CD14-positive monocyte (primary cell): ENCODE measurements around the gene PDCD4. TPM values are rescaled to one million over a fixed set of nuclear protein-coding genes. Genes with fewer than 3 reads are reported as not detected.

Experiments used
- DNase-seq, 3 donors: peaks; one replicate each; pipeline ENCODE4 v3.0.0-alpha.2; 2011 to 2022
- H2AFZ ChIP-seq: 2 replicates; pipeline ENCODE4 v1.6.0; 2012; ENCODE audit warnings: mild to moderate bottlenecking, low read depth, low read length, inconsistent platforms; ENCODE audit not compliant: insufficient read depth, poor library complexity, severe bottlenecking
- H3K27ac ChIP-seq, 2 donors: 1 replicate in 1 of 2; 2 replicates in 1 of 2; pipeline ENCODE4 v1.5.1; 2012 to 2013; ENCODE audit warnings: low read length in 2 of 2, control low read depth in 1 of 2, inconsistent platforms in 1 of 2, low read depth in 1 of 2, mild to moderate bottlenecking in 1 of 2
- H3K27me3 ChIP-seq, 2 donors: one replicate each; pipeline versions ENCODE4 v1.6.0 to v1.6.1; 2011 to 2013; ENCODE audit warnings: low read length in 2 of 2; ENCODE audit not compliant: control insufficient read depth in 2 of 2, insufficient read depth in 2 of 2
- H3K36me3 ChIP-seq, 2 donors: replicated peaks in 1 of 2; 1 replicate in 1 of 2; 2 replicates in 1 of 2; pipeline versions ENCODE4 v1.5.1 to v1.6.1; 2012 to 2013; ENCODE audit warnings: low read length in 2 of 2, control low read depth in 1 of 2, inconsistent platforms in 1 of 2, mild to moderate bottlenecking in 1 of 2; ENCODE audit not compliant: insufficient read depth in 2 of 2, control insufficient read depth in 1 of 2
- H3K4me1 ChIP-seq, 2 donors: 1 replicate in 1 of 2; 2 replicates in 1 of 2; pipeline versions ENCODE4 v1.5.1 to v1.6.1; 2012 to 2013; ENCODE audit warnings: low read length in 2 of 2, control low read depth in 1 of 2, inconsistent platforms in 1 of 2, mild to moderate bottlenecking in 1 of 2, moderate library complexity in 1 of 2; ENCODE audit not compliant: insufficient read depth in 2 of 2, control insufficient read depth in 1 of 2
- H3K4me2 ChIP-seq: replicated peaks from 2 replicates; pipeline ENCODE3; 2012; ENCODE audit warnings: low read length, moderate library complexity, mild to moderate bottlenecking; ENCODE audit not compliant: poor library complexity, severe bottlenecking; ENCODE audit errors: extremely low read depth
- H3K4me3 ChIP-seq, 3 experiments: fragments of 200-600 bp in 1 of 3; sonication (generic) in 1 of 3; replicated peaks in 1 of 3; 1 replicate in 2 of 3; 2 replicates in 1 of 3; pipeline ENCODE4 v1.5.1; 2011 to 2013; ENCODE audit warnings: low read length in 3 of 3, mild to moderate bottlenecking in 3 of 3, control low read depth in 2 of 3, low read depth in 2 of 3, inconsistent platforms in 1 of 3, moderate library complexity in 1 of 3
- H3K79me2 ChIP-seq: 2 replicates; pipeline ENCODE4 v1.6.0; 2012; ENCODE audit warnings: mild to moderate bottlenecking, control low read depth, inconsistent platforms, low read length, moderate library complexity; ENCODE audit not compliant: insufficient read depth
- H3K9ac ChIP-seq: 2 replicates; pipeline ENCODE4 v1.6.0; 2017; ENCODE audit warnings: low read length, mild to moderate bottlenecking; ENCODE audit not compliant: insufficient read depth, poor library complexity, severe bottlenecking
- H3K9me3 ChIP-seq, 2 donors: replicated peaks in 1 of 2; 1 replicate in 1 of 2; 2 replicates in 1 of 2; pipeline versions ENCODE4 v1.5.1 to v1.6.1; 2012 to 2013; ENCODE audit warnings: low read length in 2 of 2, control low read depth in 1 of 2; ENCODE audit not compliant: control insufficient read depth in 1 of 2, insufficient read depth in 1 of 2
- H4K20me1 ChIP-seq: 2 replicates; pipeline ENCODE4 v1.6.0; 2012; ENCODE audit warnings: mild to moderate bottlenecking, low read length, control low read depth, moderate library complexity; ENCODE audit not compliant: insufficient read depth
- H3K27ac Mint-ChIP-seq, 7 donors: one replicate each; pipeline ENCODE4 v1.8.0; 2020; ENCODE audit warnings: mild to moderate bottlenecking in 7 of 7, mixed read lengths in 7 of 7, moderate library complexity in 6 of 7, inconsistent platforms in 2 of 7
- H3K27me3 Mint-ChIP-seq, 3 donors: one replicate each; pipeline ENCODE4 v1.8.0; 2021 to 2022; ENCODE audit warnings: low read depth in 3 of 3, mild to moderate bottlenecking in 3 of 3, mixed read lengths in 3 of 3, moderate library complexity in 3 of 3, inconsistent platforms in 1 of 3
- H3K36me3 Mint-ChIP-seq, 2 donors: one replicate each; pipeline ENCODE4 v1.8.0; 2020; ENCODE audit warnings: mixed read lengths in 2 of 2, inconsistent platforms in 1 of 2, mild to moderate bottlenecking in 1 of 2
- H3K4me1 Mint-ChIP-seq: one replicate; pipeline ENCODE4 v1.8.0; 2020; ENCODE audit warnings: mild to moderate bottlenecking, mixed read lengths
- H3K4me3 Mint-ChIP-seq, 2 donors: one replicate each; pipeline ENCODE4 v1.8.0; 2020; ENCODE audit warnings: mild to moderate bottlenecking in 2 of 2, mixed read lengths in 2 of 2, moderate library complexity in 1 of 2
- H3K9me3 Mint-ChIP-seq, 7 donors: one replicate each; pipeline ENCODE4 v1.8.0; 2020 to 2022; ENCODE audit warnings: mixed read lengths in 7 of 7, mild to moderate bottlenecking in 6 of 7, moderate library complexity in 6 of 7, inconsistent platforms in 2 of 7
- WGBS: methylation state at CpG from one replicate; pipeline ENCODE4 v1.1.5; 2013; ENCODE audit warnings: missing lambda C conversion rate; ENCODE audit not compliant: insufficient coverage; 5-methylcytosine and 5-hydroxymethylcytosine counted together
- intact Hi-C, 2 donors: fragments of 100-400 bp; cut with micrococcal nuclease; formaldehyde crosslinking; loops; one replicate each; pipeline versions ENCODE4 v1.15.0 to v1.15.1; 2023
- polyA plus RNA-seq, 3 donors: library from polyadenylated mRNA; depleted of rRNA in 1 of 3; unstranded in 2 of 3; stranded (reverse) in 1 of 3; fragments of 300-500 nt in 2 of 3; fragments of >200 nt in 1 of 3; fragmentation: Illumina TruSeq in 2 of 3; gene quantifications; 1 replicate in 2 of 3; 2 replicates in 1 of 3; pipeline ENCODE4 v1.2.3, GENCODE V29; 2012 to 2021
- TF ChIP-seq, protein P1 (sequence below): fragments of 200-600 bp; IDR thresholded peaks from one replicate; pipeline ENCODE4 v1.8.0; 2022; ENCODE audit warnings: antibody characterized with exemption, mild to moderate bottlenecking

Gene PDCD4
- polyA plus RNA-seq, 3 donors: 39.8 to 53.4 (median 48.6) TPM

DNA sequence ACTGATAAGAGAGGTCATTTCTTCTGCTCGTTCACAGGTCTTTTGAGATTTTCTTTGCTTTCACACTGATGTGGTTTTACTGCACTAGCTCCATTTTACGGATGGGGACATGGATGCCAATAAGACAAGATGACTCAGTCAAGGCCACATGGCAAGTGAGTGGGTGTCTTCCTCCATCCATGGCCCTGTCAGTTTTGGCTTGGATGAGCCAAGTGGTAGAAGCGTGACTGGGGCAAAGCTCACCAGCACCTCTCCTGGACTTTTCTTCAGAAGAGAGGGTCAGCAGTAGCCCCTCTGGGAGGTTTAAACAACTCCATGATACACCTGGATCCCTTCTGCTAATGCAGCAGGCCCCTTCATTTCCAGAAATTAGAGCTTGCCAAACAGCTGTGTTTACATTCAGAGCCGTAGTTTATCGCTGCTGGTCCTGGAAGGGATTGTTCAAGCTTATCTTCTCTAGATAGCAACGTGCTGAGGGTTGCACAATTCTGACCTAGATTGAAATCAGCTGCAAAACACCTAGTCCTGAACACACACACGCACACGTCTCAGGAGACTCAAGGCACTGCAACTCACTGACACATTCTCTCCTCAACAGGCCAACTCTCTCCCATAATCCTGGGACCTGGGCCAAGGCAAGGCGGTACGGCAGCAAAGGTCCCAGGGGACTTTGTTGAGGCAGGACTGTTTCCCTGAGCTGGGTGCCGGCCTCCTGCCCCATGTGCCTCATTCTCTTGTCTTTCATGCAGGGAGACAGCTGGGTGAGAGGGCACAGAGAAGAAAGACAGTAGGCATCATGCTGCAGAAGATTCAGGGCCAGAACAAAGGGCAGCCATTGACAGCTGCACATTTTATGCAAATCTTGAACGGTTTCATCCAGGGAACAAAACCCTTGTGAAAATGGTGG lies 14.2 kb upstream of the PDCD4 start:
- Histone ChIP-seq H3K4me3 (no peak overlapping the region), H3K4me1 (peaks cover 81 to 84% of the 10 kb centered on the region in 2 donors), H3K27me3 (no peaks in the 10 kb centered on the region), H3K9me3 (no peaks in the 10 kb centered on the region), H3K4me2 (no peak overlapping the region), H3K36me3 (no peaks in the 10 kb centered on the region), H2AFZ (peak overlapping the region; percentile 29), H3K79me2 (no peaks in the 10 kb centered on the region), H3K27ac (peak overlapping the region; percentile 93 to 98), H3K9ac (no peak overlapping the region), H4K20me1 (no peaks in the 10 kb centered on the region)
- Mint-ChIP-seq H3K4me1 (peaks cover 82% of the 10 kb centered on the region), H3K9me3 (peaks cover 0 to 3% (median 0%) of the 10 kb centered on the region in 7 donors), H3K4me3 (no peak overlapping the region), H3K36me3 (peaks cover 0 to 2% of the 10 kb centered on the region in 2 donors), H3K27me3 (no peaks in the 10 kb centered on the region), H3K27ac (peak overlapping the region; percentile 51 to 98 (median 95))
- DNase-seq: peak in 1 of 3 donors; percentile 43
- intact Hi-C loops: no loop called here
- WGBS: 57% methylated on average over 10 of the region's 12 CpGs
- TF ChIP-seq, protein P1, sequence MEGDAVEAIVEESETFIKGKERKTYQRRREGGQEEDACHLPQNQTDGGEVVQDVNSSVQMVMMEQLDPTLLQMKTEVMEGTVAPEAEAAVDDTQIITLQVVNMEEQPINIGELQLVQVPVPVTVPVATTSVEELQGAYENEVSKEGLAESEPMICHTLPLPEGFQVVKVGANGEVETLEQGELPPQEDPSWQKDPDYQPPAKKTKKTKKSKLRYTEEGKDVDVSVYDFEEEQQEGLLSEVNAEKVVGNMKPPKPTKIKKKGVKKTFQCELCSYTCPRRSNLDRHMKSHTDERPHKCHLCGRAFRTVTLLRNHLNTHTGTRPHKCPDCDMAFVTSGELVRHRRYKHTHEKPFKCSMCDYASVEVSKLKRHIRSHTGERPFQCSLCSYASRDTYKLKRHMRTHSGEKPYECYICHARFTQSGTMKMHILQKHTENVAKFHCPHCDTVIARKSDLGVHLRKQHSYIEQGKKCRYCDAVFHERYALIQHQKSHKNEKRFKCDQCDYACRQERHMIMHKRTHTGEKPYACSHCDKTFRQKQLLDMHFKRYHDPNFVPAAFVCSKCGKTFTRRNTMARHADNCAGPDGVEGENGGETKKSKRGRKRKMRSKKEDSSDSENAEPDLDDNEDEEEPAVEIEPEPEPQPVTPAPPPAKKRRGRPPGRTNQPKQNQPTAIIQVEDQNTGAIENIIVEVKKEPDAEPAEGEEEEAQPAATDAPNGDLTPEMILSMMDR: no peak

- WGBS: no CpG with 5 or more reads among the region's 1 CpG
- Histone ChIP-seq H3K9ac (no peak overlapping the region), H3K4me1 (peaks cover 82 to 84% of the 10 kb centered on the region in 2 donors), H3K79me2 (no peaks in the 10 kb centered on the region), H2AFZ (peak overlapping the region; percentile 29), H4K20me1 (no peaks in the 10 kb centered on the region), H3K27me3 (no peaks in the 10 kb centered on the region), H3K27ac (peak overlapping the region; percentile 93 to 98), H3K4me3 (peak overlapping the region in 1 of 3 experiments; percentile 61), H3K4me2 (peak overlapping the region; percentile 22), H3K9me3 (no peaks in the 10 kb centered on the region), H3K36me3 (no peaks in the 10 kb centered on the region)
- peak overlapping the region; percentile 93 to 98 (median 97) for H3K27ac Mint-ChIP-seq
- intact Hi-C loops: no loop called here
- no peaks in the 10 kb centered on the region for H3K27me3 Mint-ChIP-seq
- no peak for DNase-seq
- H3K36me3 Mint-ChIP-seq: peaks cover 0 to 2% of the 10 kb centered on the region in 2 donors
- peaks cover 0 to 3% (median 0%) of the 10 kb centered on the region in 7 donors for H3K9me3 Mint-ChIP-seq
- TF ChIP-seq, protein P1: no peak
- peaks cover 82% of the 10 kb centered on the region for H3K4me1 Mint-ChIP-seq
- H3K4me3 Mint-ChIP-seq: no peak overlapping the region
Observed at GRCh38 chr10:110858297-110858934, 13.3 kb upstream of the PDCD4 start.
